Bronchial smooth muscle cell (primary cell): ENCODE results near the gene SCYL3. TPM values are rescaled to one million over a fixed set of nuclear protein-coding genes. Genes with fewer than 3 reads are reported as not detected.

ENCODE experiments used
- total RNA-seq: library from RNA; depleted of rRNA; stranded (reverse); fragments of >200 nt; gene quantifications from 2 replicates; pipeline ENCODE4 v1.2.1, GENCODE V29; 2014

The SCYL3 gene, protein sequence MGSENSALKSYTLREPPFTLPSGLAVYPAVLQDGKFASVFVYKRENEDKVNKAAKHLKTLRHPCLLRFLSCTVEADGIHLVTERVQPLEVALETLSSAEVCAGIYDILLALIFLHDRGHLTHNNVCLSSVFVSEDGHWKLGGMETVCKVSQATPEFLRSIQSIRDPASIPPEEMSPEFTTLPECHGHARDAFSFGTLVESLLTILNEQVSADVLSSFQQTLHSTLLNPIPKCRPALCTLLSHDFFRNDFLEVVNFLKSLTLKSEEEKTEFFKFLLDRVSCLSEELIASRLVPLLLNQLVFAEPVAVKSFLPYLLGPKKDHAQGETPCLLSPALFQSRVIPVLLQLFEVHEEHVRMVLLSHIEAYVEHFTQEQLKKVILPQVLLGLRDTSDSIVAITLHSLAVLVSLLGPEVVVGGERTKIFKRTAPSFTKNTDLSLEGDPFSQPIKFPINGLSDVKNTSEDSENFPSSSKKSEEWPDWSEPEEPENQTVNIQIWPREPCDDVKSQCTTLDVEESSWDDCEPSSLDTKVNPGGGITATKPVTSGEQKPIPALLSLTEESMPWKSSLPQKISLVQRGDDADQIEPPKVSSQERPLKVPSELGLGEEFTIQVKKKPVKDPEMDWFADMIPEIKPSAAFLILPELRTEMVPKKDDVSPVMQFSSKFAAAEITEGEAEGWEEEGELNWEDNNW
- 8.8 and 14.9 TPM in 2 replicates for total RNA-seq

DNA sequence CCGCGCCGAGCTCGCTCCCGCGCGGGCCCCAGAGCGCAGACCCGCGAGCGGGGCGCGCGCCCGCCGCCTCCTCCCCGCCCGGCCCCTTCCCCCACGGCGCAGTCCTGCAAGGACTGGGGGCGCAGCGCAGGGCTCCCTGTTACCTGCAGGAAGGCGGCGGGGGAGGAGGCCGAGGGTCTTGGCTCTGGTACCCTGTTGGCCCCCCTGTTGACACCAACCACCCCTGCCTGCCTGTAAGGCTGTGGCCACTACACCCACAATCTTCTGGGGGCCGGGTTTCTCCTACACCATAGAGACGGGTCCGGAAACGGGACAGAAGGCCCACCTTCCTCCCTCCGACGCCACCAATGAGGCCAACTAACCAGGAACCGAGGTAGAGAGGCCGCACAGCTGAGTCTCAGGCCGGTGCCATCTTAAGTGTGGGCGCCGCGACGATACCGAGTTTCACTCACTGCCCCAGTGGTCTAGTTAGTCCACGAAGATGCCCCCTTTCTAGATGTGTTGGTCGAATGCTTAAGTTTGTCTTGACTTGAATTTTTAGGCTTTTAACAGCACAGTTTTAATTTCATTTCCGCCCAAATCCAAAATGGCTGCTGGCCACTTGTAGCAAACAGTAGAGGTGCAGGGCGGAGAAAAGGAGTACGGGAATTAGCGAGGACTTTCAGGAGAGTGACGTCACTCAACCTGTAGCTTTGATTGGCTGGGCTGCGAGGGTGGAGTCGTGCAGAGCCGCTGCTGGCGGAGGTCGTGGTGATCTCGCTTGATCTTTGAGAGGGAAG, at the start of gene SCYL3:
Gene SCYL3 (minus strand): TSS at position 252 of the 779 bp plus-strand sequence. CDS start 5,056 bp downstream, outside the sequence.

Other genes with a start within 250 kb of the SCYL3 start
- 0.09 and 0.16 TPM in 2 replicates for gene SELL, start 182.3 kb downstream of the SCYL3 start, total RNA-seq
- gene SELE, start 159.8 kb downstream of the SCYL3 start, total RNA-seq: not detected in 2 replicates
- gene METTL18, start 99.0 kb downstream of the SCYL3 start, total RNA-seq: 6.5 and 9.0 TPM in 2 replicates
- gene KIFAP3, start 180.8 kb upstream of the SCYL3 start, total RNA-seq: 29.3 and 33.8 TPM in 2 replicates